Brain pericyte (primary cell): ENCODE measurements around the gene NPY.
"Not testable (repeated sequence)": the region's sequence is repeated elsewhere in the genome, so short reads cannot be mapped to it uniquely, and the experiment has no call there.

Source experiments
- DNase-seq: peaks from one replicate; pipeline ENCODE4 v3.0.0-alpha.2; 2012; ENCODE audit warnings: low read depth, low spot score

NPY gene

GRCh38 chr7:24283897-24284698 lies at the start of gene NPY:
TSS of gene NPY (plus strand) at chr7:24284190. CDS start at chr7:24285241, 1,051 bp downstream.
- DNase-seq, result no peak

GRCh38 chr7:24239260-24239659 lies 44.7 kb upstream of the NPY start:
- DNase-seq, result no peak

GRCh38 chr7:24241206-24241605 lies 42.8 kb upstream of the NPY start:
- DNase-seq, result no peak

GRCh38 chr7:24244554-24244953 lies 39.4 kb upstream of the NPY start:
- DNase-seq, result no peak

- DNase-seq, result no peak
Observed at GRCh38 chr7:24245362-24245761, 38.6 kb upstream of the NPY start.

GRCh38 chr7:24249266-24249665 lies 34.7 kb upstream of the NPY start:
- DNase-seq, result no peak

GRCh38 chr7:24251568-24251967 lies 32.4 kb upstream of the NPY start:
- DNase-seq, result no peak

- DNase-seq, result no peak
Observed at GRCh38 chr7:24255139-24255538, 28.9 kb upstream of the NPY start.

GRCh38 chr7:24258324-24258723 lies 25.7 kb upstream of the NPY start:
- not testable (repeated sequence) for DNase-seq

- no peak for DNase-seq
Observed at GRCh38 chr7:24271938-24272337, 12.1 kb upstream of the NPY start.

- no peak for DNase-seq
Observed at GRCh38 chr7:24279512-24279911, 4.5 kb upstream of the NPY start.

- DNase-seq, result no peak
Observed at GRCh38 chr7:24283554-24283896, 465 bp upstream of the NPY start.

- no peak for DNase-seq
Observed at GRCh38 chr7:24284699-24285506, 913 bp downstream of the NPY start.

- no peak for DNase-seq
Observed at GRCh38 chr7:24290004-24290641, 6.1 kb downstream of the NPY start.

- no peak for DNase-seq
Observed at GRCh38 chr7:24291271-24291670, 7.3 kb downstream of the NPY start.

GRCh38 chr7:24297362-24297761 lies 13.4 kb downstream of the NPY start:
- no peak for DNase-seq

- DNase-seq, result no peak
Observed at GRCh38 chr7:24298696-24299095, 14.7 kb downstream of the NPY start.

GRCh38 chr7:24299192-24299591 lies 15.2 kb downstream of the NPY start:
- no peak for DNase-seq

- DNase-seq, result no peak
Observed at GRCh38 chr7:24301703-24302102, 17.7 kb downstream of the NPY start.

GRCh38 chr7:24304494-24305095 lies 20.6 kb downstream of the NPY start:
- DNase-seq, result no peak

GRCh38 chr7:24307326-24307725 lies 23.3 kb downstream of the NPY start:
- no peak for DNase-seq

- DNase-seq, result no peak
Observed at GRCh38 chr7:24312588-24312987, 28.6 kb downstream of the NPY start.
